Neural progenitor cell (in vitro differentiated cells): ENCODE results near the gene MT1X. TPM values are rescaled to one million over a fixed set of nuclear protein-coding genes. Genes with fewer than 3 reads are reported as not detected.
"Not testable (repeated sequence)": the region's sequence is repeated elsewhere in the genome, so short reads cannot be mapped to it uniquely, and the experiment has no call there.

Experiments used
- DNase-seq: peaks from one replicate; pipeline ENCODE4 v3.0.0-alpha.2; 2016; ENCODE audit warnings: low spot score
- H2AFZ ChIP-seq: fragments of 200-600 bp; sonication (generic); replicated peaks from 2 replicates; pipeline ENCODE4 v1.6.1; 2016; ENCODE audit warnings: antibody characterized with exemption
- H3F3A ChIP-seq: fragments of 200-600 bp; sonication (generic); 2 replicates; pipeline ENCODE4 v1.6.1; 2016; ENCODE audit warnings: antibody characterized with exemption, low read depth
- H3K27ac ChIP-seq: fragments of 200-600 bp; sonication (generic); 2 replicates; pipeline ENCODE4 v1.5.1; 2016; ENCODE audit warnings: mild to moderate bottlenecking
- H3K27me3 ChIP-seq: fragments of 200-600 bp; sonication (generic); 2 replicates; pipeline ENCODE4 v1.6.1; 2016; ENCODE audit warnings: mild to moderate bottlenecking, moderate library complexity
- H3K36me3 ChIP-seq: fragments of 200-600 bp; sonication (generic); 2 replicates; pipeline ENCODE4 v1.5.1; 2016
- H3K4me1 ChIP-seq: fragments of 200-600 bp; sonication (generic); 2 replicates; pipeline ENCODE4 v1.6.1; 2016; ENCODE audit warnings: mixed run types
- H3K4me2 ChIP-seq: fragments of 200-600 bp; sonication (generic); 2 replicates; pipeline ENCODE4 v1.6.1; 2016
- H3K4me3 ChIP-seq: fragments of 200-600 bp; sonication (generic); 2 replicates; pipeline ENCODE4 v1.5.1; 2016
- H3K79me2 ChIP-seq: fragments of 200-600 bp; sonication (generic); 2 replicates; pipeline ENCODE4 v1.6.1; 2016; ENCODE audit warnings: low read depth
- H3K9ac ChIP-seq: fragments of 200-600 bp; sonication (generic); 2 replicates; pipeline ENCODE4 v1.6.1; 2016
- H3K9me3 ChIP-seq: fragments of 200-600 bp; sonication (generic); 2 replicates; pipeline ENCODE4 v1.5.1; 2016; ENCODE audit warnings: low read depth
- H4K20me1 ChIP-seq: fragments of 200-600 bp; sonication (generic); 2 replicates; pipeline ENCODE4 v1.6.1; 2016; ENCODE audit warnings: low read depth
- H3K27ac Mint-ChIP-seq: 3 replicates; pipeline ENCODE4 v1.8.0; 2021; ENCODE audit warnings: mixed read lengths
- H3K27me3 Mint-ChIP-seq: 2 replicates; pipeline ENCODE4 v1.8.0; 2022; ENCODE audit warnings: low read depth, mild to moderate bottlenecking, inconsistent platforms, moderate library complexity, mixed read lengths; ENCODE audit not compliant: insufficient read depth
- H3K36me3 Mint-ChIP-seq: 3 replicates; pipeline ENCODE4 v1.8.0; 2021; ENCODE audit warnings: mixed read lengths
- H3K4me1 Mint-ChIP-seq: 3 replicates; pipeline ENCODE4 v1.8.0; 2021; ENCODE audit warnings: mixed read lengths
- H3K4me3 Mint-ChIP-seq: 3 replicates; pipeline ENCODE4 v1.8.0; 2021; ENCODE audit warnings: mild to moderate bottlenecking, moderate library complexity, mixed read lengths
- H3K9me3 Mint-ChIP-seq: 3 replicates; pipeline ENCODE4 v1.8.0; 2020; ENCODE audit warnings: mixed read lengths
- CTCF ChIP-seq: fragments of 200-600 bp; sonication (generic); IDR thresholded peaks from 2 replicates; pipeline ENCODE4 v1.5.1; 2017; ENCODE audit warnings: antibody characterized with exemption, mild to moderate bottlenecking
- EZH2 ChIP-seq: fragments of 200-600 bp; sonication (generic); IDR thresholded peaks from 2 replicates; pipeline ENCODE4 v1.6.1; 2017; ENCODE audit warnings: antibody characterized with exemption, mild to moderate bottlenecking, moderate library complexity
- EZH2phosphoT487 ChIP-seq: fragments of 200-600 bp; sonication (generic); IDR thresholded peaks from 2 replicates; pipeline ENCODE4 v1.6.1; 2017; ENCODE audit warnings: antibody characterized with exemption
- total RNA-seq: library from RNA; depleted of rRNA; stranded (reverse); fragments of >200 nt; gene quantifications from 2 replicates; pipeline ENCODE4 v1.2.3, GENCODE V29; 2015; ENCODE audit warnings: low replicate concordance

MT1X gene
- total RNA-seq, 1 donor from 2014 or later: not detected

DNA sequence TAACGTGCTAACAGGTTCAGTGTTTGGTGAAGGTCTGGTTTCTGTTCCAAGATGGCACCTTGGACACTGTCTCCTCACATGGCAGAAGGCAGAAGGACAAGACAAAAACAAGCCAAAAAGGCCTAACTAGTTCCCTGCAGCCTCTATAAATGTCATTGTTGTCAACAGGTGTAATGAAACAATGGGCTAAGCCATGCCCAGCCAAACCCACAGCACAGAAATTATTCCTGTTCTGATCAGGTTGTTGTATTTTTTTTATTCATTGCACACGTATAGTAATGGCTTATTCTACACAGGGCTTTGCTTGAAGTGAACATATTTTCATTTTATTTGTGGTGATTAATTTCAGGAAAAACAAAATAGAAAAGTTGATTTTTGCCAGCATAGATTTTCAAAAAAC is 31.5 kb downstream of the MT1X start:
- no peaks in the 10 kb centered on the region for H3K9me3 ChIP-seq
- no peak overlapping the region for H3K4me3 ChIP-seq
- H3K9ac ChIP-seq: no peak overlapping the region
- no peak overlapping the region for H2AFZ ChIP-seq
- H4K20me1 ChIP-seq: no peaks in the 10 kb centered on the region
- H3K27ac ChIP-seq: no peak overlapping the region
- peaks cover 10% of the 10 kb centered on the region for H3K27me3 Mint-ChIP-seq
- H3K4me3 Mint-ChIP-seq: no peak overlapping the region
- no peaks in the 10 kb centered on the region for H3K9me3 Mint-ChIP-seq
- no peaks in the 10 kb centered on the region for H3K79me2 ChIP-seq
- no peaks in the 10 kb centered on the region for H3K36me3 Mint-ChIP-seq
- no peak for DNase-seq
- no peaks in the 10 kb centered on the region for H3K36me3 ChIP-seq
- H3K4me1 ChIP-seq: no peaks in the 10 kb centered on the region
- H3K4me2 ChIP-seq: no peak overlapping the region
- H3K27ac Mint-ChIP-seq: no peak overlapping the region
- H3K27me3 ChIP-seq: no peaks in the 10 kb centered on the region
- no peaks in the 10 kb centered on the region for H3K4me1 Mint-ChIP-seq
- no peak for TF ChIP-seq CTCF
- TF ChIP-seq EZH2phosphoT487: no peak
- no peak for TF ChIP-seq EZH2
- H3F3A ChIP-seq: no peaks in the 10 kb centered on the region

DNA sequence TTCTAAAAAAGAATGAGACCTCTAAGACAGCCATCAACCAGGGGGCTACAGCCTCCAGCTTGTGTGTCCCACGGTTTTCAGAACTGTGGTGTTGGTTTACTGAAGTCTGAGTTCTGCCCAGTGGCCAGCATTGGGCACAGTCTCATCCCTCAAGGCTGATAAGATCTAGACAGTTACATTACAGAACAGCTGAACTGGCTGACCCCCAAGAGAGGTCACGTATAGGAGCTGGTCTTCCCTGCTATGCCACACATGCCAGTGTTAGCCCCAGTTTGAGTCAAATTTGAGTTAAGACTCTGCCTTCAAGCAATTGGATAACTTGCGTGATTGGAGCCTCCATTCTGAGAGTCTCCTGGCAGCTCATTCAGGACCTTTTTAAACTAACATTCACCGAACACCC is 32.9 kb downstream of the MT1X start:
- Mint-ChIP-seq H3K27ac (no peak overlapping the region), H3K9me3 (no peaks in the 10 kb centered on the region), H3K4me3 (no peak overlapping the region), H3K4me1 (no peaks in the 10 kb centered on the region), H3K36me3 (no peaks in the 10 kb centered on the region), H3K27me3 (peaks cover 11% of the 10 kb centered on the region)
- H3K79me2 ChIP-seq: no peaks in the 10 kb centered on the region
- TF ChIP-seq CTCF: no peak
- no peak for TF ChIP-seq EZH2phosphoT487
- TF ChIP-seq EZH2: no peak
- no peaks in the 10 kb centered on the region for H3F3A ChIP-seq
- no peaks in the 10 kb centered on the region for H4K20me1 ChIP-seq
- no peak for DNase-seq
- H3K27ac ChIP-seq: no peak overlapping the region
- H3K9me3 ChIP-seq: no peaks in the 10 kb centered on the region
- no peak overlapping the region for H3K9ac ChIP-seq
- no peaks in the 10 kb centered on the region for H3K4me1 ChIP-seq
- H3K4me3 ChIP-seq: no peak overlapping the region
- H3K36me3 ChIP-seq: no peaks in the 10 kb centered on the region
- peaks cover 5% of the 10 kb centered on the region for H3K27me3 ChIP-seq
- H2AFZ ChIP-seq: no peak overlapping the region
- H3K4me2 ChIP-seq: no peak overlapping the region

- Mint-ChIP-seq H3K27me3 (peaks cover 5% of the 10 kb centered on the region), H3K9me3 (no peaks in the 10 kb centered on the region), H3K27ac (no peak overlapping the region), H3K36me3 (no peaks in the 10 kb centered on the region), H3K4me3 (no peak overlapping the region), H3K4me1 (no peaks in the 10 kb centered on the region)
- H2AFZ ChIP-seq: no peak overlapping the region
- H3K4me2 ChIP-seq: no peak overlapping the region
- no peak for TF ChIP-seq EZH2
- TF ChIP-seq CTCF: no peak
- no peak for TF ChIP-seq EZH2phosphoT487
- no peak overlapping the region for H3K4me3 ChIP-seq
- no peaks in the 10 kb centered on the region for H3K36me3 ChIP-seq
- H3K9ac ChIP-seq: no peak overlapping the region
- H3K4me1 ChIP-seq: no peaks in the 10 kb centered on the region
- DNase-seq: no peak
- H4K20me1 ChIP-seq: no peaks in the 10 kb centered on the region
- no peaks in the 10 kb centered on the region for H3K9me3 ChIP-seq
- no peaks in the 10 kb centered on the region for H3F3A ChIP-seq
- H3K27me3 ChIP-seq: peaks cover 20% of the 10 kb centered on the region
- H3K27ac ChIP-seq: no peak overlapping the region
- H3K79me2 ChIP-seq: no peaks in the 10 kb centered on the region
Measured at GRCh38 chr16:56716761-56717160, 34.5 kb downstream of the MT1X start.

- H3K79me2 ChIP-seq, H3K27ac Mint-ChIP-seq, H4K20me1 ChIP-seq, H3K27me3 Mint-ChIP-seq, DNase-seq, H3K4me3 ChIP-seq, H3K36me3 ChIP-seq, H3K9ac ChIP-seq, H3K9me3 ChIP-seq, H3K36me3 Mint-ChIP-seq, H3K4me3 Mint-ChIP-seq, H3K4me1 ChIP-seq, H3K9me3 Mint-ChIP-seq, H3K27ac ChIP-seq, H2AFZ ChIP-seq, H3F3A ChIP-seq, H3K4me1 Mint-ChIP-seq, H3K4me2 ChIP-seq: not testable (repeated sequence)
- H3K27me3 ChIP-seq: peaks cover 27% of the 10 kb centered on the region
Measured at GRCh38 chr16:56717532-56717931, 35.3 kb downstream of the MT1X start.
